HG03108 (cell line): Measurements from ENCODE around the gene DCLK1.
"Not testable (repeated sequence)": the region's sequence is repeated elsewhere in the genome, so short reads cannot be mapped to it uniquely, and the experiment has no call there.

ENCODE experiments used
- ATAC-seq: cut with Tn5 transposase; IDR thresholded peaks from one replicate; pipeline ENCODE4 v1.9.1; 2021; ENCODE audit warnings: moderate library complexity; ENCODE audit not compliant: unreplicated experiment

Gene DCLK1

GRCh38 chr13:35988648-35989081, 142.5 kb downstream of the DCLK1 start:
- ATAC-seq: no peak

GRCh38 chr13:35987572-35988513, 143.3 kb downstream of the DCLK1 start:
- ATAC-seq: no peak

DNA sequence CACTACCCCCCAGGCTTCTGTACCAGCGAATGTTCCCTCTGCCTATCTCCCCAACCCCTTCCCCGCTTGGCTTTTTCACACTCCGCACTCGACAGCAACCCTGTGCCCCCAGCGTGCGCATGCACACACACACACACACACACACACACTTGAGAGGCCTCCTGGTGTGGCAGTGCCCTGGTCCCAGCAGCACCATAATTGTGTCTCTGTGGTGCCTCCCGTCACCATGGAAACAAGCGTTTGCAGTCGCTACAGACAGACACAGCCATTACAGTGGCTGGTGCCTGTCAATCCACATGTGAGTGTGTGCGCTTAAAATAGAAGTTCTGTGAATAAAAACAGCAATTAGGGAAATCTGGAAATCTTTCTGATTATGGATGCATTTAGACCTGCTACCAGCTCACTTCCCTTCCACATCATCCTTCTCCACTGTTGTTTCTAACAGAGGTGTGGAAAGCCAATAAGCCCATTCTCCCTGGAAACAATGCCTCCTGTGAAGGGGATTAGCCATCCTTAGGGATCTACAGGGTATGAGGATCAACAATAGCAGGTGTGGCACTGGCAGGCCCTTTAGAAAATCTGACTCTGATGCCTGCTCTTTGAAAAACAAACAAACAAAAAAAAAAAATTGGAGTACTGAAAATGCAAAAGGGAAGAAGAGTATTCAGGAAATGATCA, 146.3 kb downstream of the DCLK1 start:
- ATAC-seq: no peak

- no peak for ATAC-seq
Measured at GRCh38 chr13:35984287-35984686, 146.9 kb downstream of the DCLK1 start.

DNA sequence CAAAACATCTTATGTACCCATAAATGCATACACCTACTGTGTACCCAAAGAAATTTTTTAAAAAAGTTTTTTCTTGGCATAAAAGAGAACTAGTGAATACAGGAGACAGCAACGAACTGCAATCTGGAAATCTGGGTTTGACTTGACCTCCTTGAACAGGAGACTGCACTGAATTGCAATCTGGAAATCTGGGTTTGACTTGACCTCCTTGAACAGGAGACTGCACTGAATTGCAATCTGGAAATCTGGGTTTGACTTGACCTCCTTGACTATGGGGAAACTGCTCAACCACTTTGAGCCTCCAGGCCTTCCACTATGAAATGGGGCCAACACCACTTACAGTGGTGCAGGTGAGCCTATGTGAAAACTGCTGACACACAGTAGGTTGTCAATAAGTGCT, 147.5 kb downstream of the DCLK1 start:
- not testable (repeated sequence) for ATAC-seq

DNA sequence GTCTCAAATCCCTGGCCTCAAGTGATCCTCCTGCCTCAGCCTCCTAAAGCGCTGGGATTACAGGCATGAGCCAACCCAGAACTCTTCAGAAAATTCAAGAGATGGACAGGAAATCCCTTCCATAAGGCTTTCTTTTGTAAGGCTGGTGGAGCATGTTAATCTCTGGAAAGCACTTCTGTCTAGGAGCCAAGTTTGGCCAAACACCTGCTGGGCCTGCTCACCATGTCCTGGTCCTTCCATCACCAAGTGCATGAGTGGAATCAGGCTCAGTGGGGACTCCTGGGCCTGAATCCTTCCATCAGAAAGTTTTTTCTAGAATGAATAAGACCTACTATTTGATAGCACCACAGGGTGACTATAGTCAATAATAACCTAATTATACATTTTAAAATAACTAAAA, 148.0 kb downstream of the DCLK1 start:
- ATAC-seq: no peak

DNA sequence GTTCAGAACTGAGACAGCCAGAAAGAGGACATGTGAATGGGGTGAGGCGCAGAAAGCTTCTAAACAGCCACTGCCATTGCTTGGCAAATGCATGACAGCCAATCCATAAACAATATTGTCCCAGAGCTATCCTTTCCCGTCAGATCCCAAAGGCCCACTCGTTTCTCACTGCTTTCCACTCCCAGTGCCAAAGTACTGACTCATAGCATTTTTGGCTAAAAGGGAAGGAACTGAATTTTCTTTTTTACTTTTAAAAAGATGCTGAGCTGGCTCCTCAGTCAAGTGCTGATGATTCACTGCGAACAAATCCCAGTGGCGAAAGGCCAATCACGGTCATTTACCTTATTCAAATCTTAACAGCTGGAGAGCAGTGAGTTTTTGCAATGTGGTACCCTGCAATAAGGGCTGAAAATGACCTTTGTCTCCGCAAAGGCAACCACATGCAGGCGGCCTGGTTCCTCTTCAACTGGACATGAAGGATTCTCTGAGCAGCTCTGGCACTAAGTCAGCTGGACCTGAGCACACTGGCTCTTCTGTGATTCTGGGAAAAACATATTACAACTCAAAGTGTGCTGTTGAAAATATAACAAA, 151.7 kb downstream of the DCLK1 start:
- ATAC-seq: no peak

DNA sequence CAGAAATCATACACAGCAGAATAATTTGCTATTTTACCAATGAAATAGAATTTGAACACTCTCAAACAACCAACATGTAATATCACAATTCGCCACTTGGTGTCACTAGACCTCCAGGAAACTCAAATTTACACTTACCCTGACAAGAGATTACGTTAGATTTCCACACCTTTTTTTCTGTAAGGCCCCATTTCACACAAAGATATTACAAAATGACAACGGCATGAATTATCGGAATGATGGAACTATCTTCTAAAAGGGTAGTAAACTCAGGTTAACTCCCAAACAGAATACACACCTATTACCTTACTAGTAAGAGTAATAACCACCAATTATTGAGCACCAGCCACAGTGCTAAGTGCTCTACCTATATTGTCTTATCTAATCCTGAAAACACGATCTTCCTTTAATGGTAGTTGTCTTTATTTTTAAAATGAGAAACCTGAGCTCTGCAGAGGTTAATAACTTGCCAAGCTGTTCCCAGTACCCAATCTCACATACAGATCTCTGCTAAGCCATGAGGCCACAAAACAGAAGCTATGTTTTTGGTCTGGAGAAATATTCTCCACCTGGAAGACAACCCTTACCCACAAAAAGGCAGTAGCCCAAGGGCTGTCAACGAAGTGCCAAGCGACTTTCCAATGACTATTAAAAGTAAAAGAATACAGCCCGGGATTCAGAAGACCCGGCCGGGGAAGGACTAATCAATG, 152.4 kb downstream of the DCLK1 start:
- ATAC-seq: no peak

DNA sequence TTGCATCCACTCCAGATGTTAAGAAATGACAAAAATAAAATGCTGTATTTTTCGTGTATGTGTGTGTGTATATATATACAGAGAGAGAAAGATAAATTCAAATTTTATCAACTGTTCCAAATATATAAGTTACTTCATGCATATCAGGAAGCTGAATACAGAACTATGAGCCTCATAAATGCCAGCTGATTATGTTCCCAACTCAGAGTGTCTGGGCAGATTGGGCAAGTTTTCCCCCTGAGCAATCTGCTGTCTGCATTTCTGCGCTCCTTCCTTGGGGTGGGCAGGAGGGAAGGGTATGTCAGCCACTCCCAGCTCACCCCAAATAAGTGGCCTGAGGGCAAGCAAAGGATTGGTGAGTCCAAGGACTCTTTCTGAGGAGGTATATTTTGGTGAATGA, 154.1 kb downstream of the DCLK1 start:
- no peak for ATAC-seq

DNA sequence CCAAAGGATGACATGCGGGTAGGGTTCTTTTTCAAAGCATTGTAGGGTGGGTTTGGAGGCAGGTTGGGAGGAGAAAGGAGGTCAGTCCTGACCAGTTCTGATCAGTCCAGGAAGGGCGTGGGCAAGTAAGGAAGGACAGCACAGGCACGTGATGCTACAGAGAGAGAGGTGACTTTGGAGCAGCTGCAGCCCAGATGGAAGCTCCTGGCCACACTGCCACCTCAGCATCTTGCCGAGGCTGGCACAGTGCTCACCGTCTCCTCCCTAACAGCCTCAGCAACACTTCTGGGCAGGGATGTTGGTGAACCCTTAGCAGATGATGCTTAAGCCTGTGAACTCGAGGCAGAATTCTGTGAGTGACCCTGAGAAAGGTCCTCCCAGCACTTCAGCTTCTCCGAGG, 155.1 kb downstream of the DCLK1 start:
- no peak for ATAC-seq

GRCh38 chr13:35966951-35967350, 164.2 kb downstream of the DCLK1 start:
- ATAC-seq: not testable (repeated sequence)

- ATAC-seq: no peak
Measured at GRCh38 chr13:35966024-35966423, 165.2 kb downstream of the DCLK1 start.

GRCh38 chr13:35965226-35965927, 165.8 kb downstream of the DCLK1 start:
- no peak for ATAC-seq

DNA sequence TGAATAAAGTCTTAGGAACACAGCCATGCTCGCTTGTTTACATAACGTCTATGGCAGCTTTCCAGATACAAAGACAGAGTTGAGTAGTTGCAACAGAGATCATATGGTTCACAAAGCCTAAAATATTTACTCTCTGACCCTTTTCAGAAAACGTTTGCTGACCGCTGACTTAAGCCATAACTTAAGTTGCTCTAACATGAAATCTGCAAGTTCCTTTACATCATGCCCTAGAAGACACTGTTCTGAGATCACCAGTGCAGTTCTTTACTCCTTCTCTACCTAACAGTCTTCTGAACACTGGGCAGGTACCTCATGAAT, 166.4 kb downstream of the DCLK1 start:
- ATAC-seq: no peak

DNA sequence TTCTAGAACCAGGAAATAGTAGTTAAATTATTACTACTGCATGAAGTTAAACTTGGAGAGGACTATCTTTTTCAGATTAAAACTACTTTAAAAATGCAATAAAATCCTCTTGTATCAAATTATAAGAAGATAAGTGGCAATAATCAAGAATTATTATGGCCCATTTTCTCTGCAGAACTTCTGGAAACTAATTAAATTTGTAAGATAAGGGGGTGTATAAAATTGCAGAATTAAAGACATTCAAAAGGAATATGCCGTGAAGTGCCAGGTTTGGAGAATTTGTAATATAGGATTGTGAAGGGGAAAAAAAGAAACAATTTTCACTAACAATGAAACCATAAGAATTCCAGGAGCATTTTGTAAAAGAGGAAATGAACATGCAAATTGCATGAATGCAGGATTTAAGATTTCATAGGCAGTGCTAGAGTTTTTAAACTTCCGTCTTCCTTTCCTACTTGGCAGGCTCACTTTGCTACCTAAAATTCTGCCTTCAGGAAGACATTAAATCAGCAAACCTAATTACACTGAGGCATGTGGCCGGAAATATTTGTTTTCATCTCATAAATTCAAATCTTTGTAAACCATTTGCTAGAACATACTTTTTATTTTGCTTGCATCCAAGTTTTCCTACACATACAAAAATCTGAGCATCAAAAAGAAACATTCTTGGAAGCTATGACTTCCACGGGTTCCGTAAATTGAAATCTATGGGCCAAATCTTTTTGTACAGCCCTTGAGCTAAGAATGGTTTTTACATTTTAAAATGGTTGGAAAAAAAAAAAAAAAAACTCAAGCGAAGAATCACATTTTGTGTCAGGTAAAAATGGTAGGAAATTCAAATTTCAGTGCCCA, 166.9 kb downstream of the DCLK1 start:
- ATAC-seq: no peak

GRCh38 chr13:35961461-35962220, 169.5 kb downstream of the DCLK1 start:
- no peak for ATAC-seq

- no peak for ATAC-seq
Measured at GRCh38 chr13:35961002-35961401, 170.2 kb downstream of the DCLK1 start.

- ATAC-seq: no peak
Measured at GRCh38 chr13:35957996-35958395, 173.2 kb downstream of the DCLK1 start.

DNA sequence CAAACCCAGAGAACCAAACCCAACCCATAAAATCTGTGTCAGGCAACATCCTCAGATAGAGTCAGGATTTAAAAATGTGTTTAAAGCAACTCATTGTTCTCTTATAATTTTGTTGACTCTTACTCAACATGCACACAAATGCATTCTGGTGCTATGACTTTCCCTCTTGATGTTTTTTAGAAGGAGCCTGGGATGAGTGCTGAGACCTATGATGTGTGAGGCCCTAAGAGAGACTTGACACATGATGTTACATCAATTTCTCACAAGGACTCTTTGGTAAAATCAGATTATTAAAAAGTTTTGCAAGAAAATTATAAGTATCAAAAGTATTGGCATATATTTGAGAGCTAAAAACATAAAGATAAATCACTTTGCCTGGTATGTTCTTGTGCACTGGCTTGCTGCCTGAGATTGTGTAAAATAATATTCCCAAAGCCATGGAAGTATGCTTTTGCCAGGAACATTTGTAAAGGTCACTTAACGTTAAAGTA, 173.9 kb downstream of the DCLK1 start:
- ATAC-seq: no peak
